Measurements from ENCODE around the gene RNF19B. TPM values are rescaled to one million over a fixed set of nuclear protein-coding genes. Genes with fewer than 3 reads are reported as not detected.

Gene RNF19B
- total and polyA plus RNA-seq, 10 of the 15 experiments (the other 5 are each of a cell fraction or from before 2014, with no cell fraction given) = 2.8 to 32.6 (median 16.6) TPM

DNA sequence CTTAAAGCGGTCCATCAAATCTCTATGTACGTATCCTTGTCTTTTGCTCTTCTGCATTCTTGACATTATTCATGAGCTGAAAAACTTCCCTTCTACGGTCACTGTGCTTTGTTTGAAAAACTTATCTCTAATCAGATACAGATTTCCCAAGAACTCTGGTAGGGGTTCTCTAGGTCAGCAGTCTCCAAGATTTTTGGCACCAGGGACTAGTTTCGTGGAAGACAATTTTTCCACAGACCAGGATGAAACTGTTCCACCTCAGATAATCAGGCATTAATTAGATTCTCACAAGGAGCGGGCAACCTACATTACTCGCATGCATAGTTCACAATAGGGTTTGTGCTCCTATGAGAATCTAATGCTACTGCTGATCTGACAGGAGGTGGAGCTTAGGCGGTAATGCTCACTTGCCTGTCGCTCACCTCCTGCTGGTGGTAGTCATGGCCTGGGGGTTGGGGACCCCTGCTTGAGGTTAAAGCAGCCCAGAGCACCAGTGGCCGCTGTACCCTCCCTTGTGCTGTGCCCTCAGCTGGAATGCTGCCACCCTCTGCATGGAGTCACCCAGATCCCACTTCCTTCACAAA, 41.3 kb upstream of the RNF19B start (continued):
- TF ChIP-seq BACH1 (IDR thresholded peaks at IDR 0.05; ENCODE audit: borderline replicate concordance) (no peak), NR2F1 (conservative IDR thresholded peaks at IDR 0.05) (no peak), CBX5 (IDR thresholded peaks at IDR 0.05; ENCODE audit: low read depth) (no peak)
- TF ChIP-seq, protein P1, sequence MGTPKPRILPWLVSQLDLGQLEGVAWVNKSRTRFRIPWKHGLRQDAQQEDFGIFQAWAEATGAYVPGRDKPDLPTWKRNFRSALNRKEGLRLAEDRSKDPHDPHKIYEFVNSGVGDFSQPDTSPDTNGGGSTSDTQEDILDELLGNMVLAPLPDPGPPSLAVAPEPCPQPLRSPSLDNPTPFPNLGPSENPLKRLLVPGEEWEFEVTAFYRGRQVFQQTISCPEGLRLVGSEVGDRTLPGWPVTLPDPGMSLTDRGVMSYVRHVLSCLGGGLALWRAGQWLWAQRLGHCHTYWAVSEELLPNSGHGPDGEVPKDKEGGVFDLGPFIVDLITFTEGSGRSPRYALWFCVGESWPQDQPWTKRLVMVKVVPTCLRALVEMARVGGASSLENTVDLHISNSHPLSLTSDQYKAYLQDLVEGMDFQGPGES (IDR thresholded peaks at IDR 0.05) = no peak

- no peak overlapping the region for H3K4me2 ChIP-seq (ENCODE audit: control insufficient read depth, insufficient read depth)
- H3K9me3 ChIP-seq (replicated peaks; ENCODE audit: control insufficient read depth, insufficient read depth, low read length) = no peaks in the 10 kb centered on the region
- no peaks in the 10 kb centered on the region for H3K79me2 ChIP-seq (ENCODE audit: control insufficient read depth, insufficient read depth, low read length)
- ATAC-seq = peak; percentile 36
- RAD21 ChIA-PET (ENCODE audit: unreplicated experiment) = interaction anchor here (0.7 to 2.8 kb wide), 7 partner anchors 9 to 75 kb away, joined by 3 to 9 read pairs (median 3); no protein-coding TSS in a partner anchor
- POLR2A ChIA-PET = interaction anchor here (0.5 to 1.6 kb wide), 5 partner anchors 12 to 46 kb away, joined by 3 to 11 read pairs (median 3); no protein-coding TSS in a partner anchor
- CTCF ChIA-PET = interaction anchor here (0.6 to 4.7 kb wide), 10 partner anchors 12 to 133 kb away, joined by 3 to 66 read pairs (median 3); no protein-coding TSS in a partner anchor
- in situ Hi-C loops (cut with MboI) (loop anchor here (5.0 kb wide), 1 partner anchor 73 kb away; no protein-coding TSS in a partner anchor), intact Hi-C loops (cut with micrococcal nuclease; ENCODE audit: unreplicated experiment) (no loop called here)
- 74% methylated on average over 2 of the region's 2 CpGs for WGBS (ENCODE audit: insufficient coverage, insufficient replicate concordance, low lambda C conversion rate, missing lambda C conversion rate)
- no peak for DNase-seq (ENCODE audit: low read depth, low spot score)
- no peak overlapping the region for H3K9ac ChIP-seq (ENCODE audit: control insufficient read depth, insufficient read depth, low read length)
- peak overlapping the region; percentile 30 for H3K27ac ChIP-seq (ENCODE audit: control insufficient read depth, insufficient read depth)
- SMC1A ChIA-PET (ENCODE audit: uncharacterized antibody, unreplicated experiment) = interaction anchor here (0.7 to 7.2 kb wide), 10 partner anchors 9 to 129 kb away, joined by 3 to 51 read pairs (median 4); no protein-coding TSS in a partner anchor
- no peaks in the 10 kb centered on the region; the same call in 1 of the 2 replicates for H4K20me1 ChIP-seq (ENCODE audit: control insufficient read depth, insufficient read depth)
- no peaks in the 10 kb centered on the region for H3K27me3 ChIP-seq (replicated peaks in 1 of 2; ENCODE audit: control insufficient read depth in 2 of 2, insufficient read depth in 2 of 2, low read length in 1 of 2)
- BruUV-seq (replicated peaks) = no TSS peak
- no peak for FAIRE-seq
- H3K4me3 ChIP-seq = no peak overlapping the region
- H3K36me3 ChIP-seq (ENCODE audit: control insufficient read depth in 2 of 2, insufficient read depth in 2 of 2, low read length in 1 of 2) = peaks cover 13 to 21% of the 10 kb centered on the region in 2 experiments
- H2AFZ ChIP-seq (ENCODE audit: control insufficient read depth, low read depth, low read length) = no peak overlapping the region
- peaks cover 5% of the 10 kb centered on the region; the same call in 1 of the 2 replicates for H3K4me1 ChIP-seq (ENCODE audit: control insufficient read depth, insufficient read depth, low read length)
- TF ChIP-seq KAT2A (conservative IDR thresholded peaks at IDR 0.05; ENCODE audit: control insufficient read depth, low read depth, low read length) = no peak
- TF ChIP-seq POLR2A (IDR thresholded peaks at IDR 0.05; ENCODE audit: low read depth, low read length) = 0 out of 2 replicates have a peak, but pooled peaks have one; percentile 2
Measured at GRCh38 chr1:33005117-33005837, 40.7 kb upstream of the RNF19B start.
